LHCN-M2 (cell line): Measurements from ENCODE around the gene GPR3. TPM values are rescaled to one million over a fixed set of nuclear protein-coding genes. Genes with fewer than 3 reads are reported as not detected.
A peak's percentile ranks its signal among the peaks of the same experiment; 100 is the strongest.

Experiments
- DNase-seq: peaks from one replicate; pipeline ENCODE4 v3.0.0-alpha.2; 2012; ENCODE audit warnings: low read depth
- polyA plus RNA-seq: library from polyadenylated mRNA; unstranded; fragments of >200 nt; gene quantifications from one replicate; pipeline ENCODE4 v1.2.1, GENCODE V29; 2012; ENCODE audit warnings: missing spikeins
- total RNA-seq: library from RNA; depleted of rRNA; stranded (reverse); fragments of >200 nt; gene quantifications from 2 replicates; pipeline ENCODE4 v1.2.3, GENCODE V29; 2014; rRNA removed

GPR3 gene
- 8.1 and 8.7 TPM in 2 replicates for total RNA-seq
- 2.3 TPM for polyA plus RNA-seq

GRCh38 chr1:27392096-27392777 lies at the start of gene GPR3:
Gene GPR3 (plus strand): TSS chr1:27392622. CDS start chr1:27393799, 1,177 bp downstream.
- DNase-seq, result peak; percentile 88

GRCh38 chr1:27342778-27343638 lies 49.4 kb upstream of the GPR3 start:
- DNase-seq, result no peak

GRCh38 chr1:27343639-27344025 lies 48.8 kb upstream of the GPR3 start:
- no peak for DNase-seq

GRCh38 chr1:27345272-27345671 lies 47.1 kb upstream of the GPR3 start:
- no peak for DNase-seq

- no peak for DNase-seq
Measured at GRCh38 chr1:27346357-27346756, 46.1 kb upstream of the GPR3 start.

GRCh38 chr1:27346991-27347624 lies 45.3 kb upstream of the GPR3 start:
- DNase-seq, result no peak

- DNase-seq, result no peak
Measured at GRCh38 chr1:27348861-27349783, 43.3 kb upstream of the GPR3 start.

- DNase-seq, result peak; percentile 42
Measured at GRCh38 chr1:27349784-27350662, 42.4 kb upstream of the GPR3 start.

GRCh38 chr1:27350663-27351540 lies 41.5 kb upstream of the GPR3 start:
- DNase-seq, result no peak

- no peak for DNase-seq
Measured at GRCh38 chr1:27351541-27352107, 40.8 kb upstream of the GPR3 start.

- DNase-seq, result no peak
Measured at GRCh38 chr1:27353166-27353565, 39.3 kb upstream of the GPR3 start.

- DNase-seq, result no peak
Measured at GRCh38 chr1:27353629-27354028, 38.8 kb upstream of the GPR3 start.

- no peak for DNase-seq
Measured at GRCh38 chr1:27355683-27356082, 36.7 kb upstream of the GPR3 start.

GRCh38 chr1:27356277-27356618 lies 36.2 kb upstream of the GPR3 start:
- DNase-seq, result no peak

GRCh38 chr1:27356619-27357280 lies 35.7 kb upstream of the GPR3 start:
- no peak for DNase-seq

GRCh38 chr1:27357281-27358037 lies 35.0 kb upstream of the GPR3 start:
- DNase-seq, result no peak

GRCh38 chr1:27358038-27358927 lies 34.1 kb upstream of the GPR3 start:
- DNase-seq, result no peak
